GM21825 (cell line): Measurements from ENCODE around the gene FOXN1.

ENCODE experiments used
- ATAC-seq: cut with Tn5 transposase; IDR thresholded peaks from one replicate; pipeline ENCODE4 v1.9.1; 2021; ENCODE audit warnings: mild to moderate bottlenecking, moderate library complexity; ENCODE audit not compliant: unreplicated experiment

Gene FOXN1

DNA sequence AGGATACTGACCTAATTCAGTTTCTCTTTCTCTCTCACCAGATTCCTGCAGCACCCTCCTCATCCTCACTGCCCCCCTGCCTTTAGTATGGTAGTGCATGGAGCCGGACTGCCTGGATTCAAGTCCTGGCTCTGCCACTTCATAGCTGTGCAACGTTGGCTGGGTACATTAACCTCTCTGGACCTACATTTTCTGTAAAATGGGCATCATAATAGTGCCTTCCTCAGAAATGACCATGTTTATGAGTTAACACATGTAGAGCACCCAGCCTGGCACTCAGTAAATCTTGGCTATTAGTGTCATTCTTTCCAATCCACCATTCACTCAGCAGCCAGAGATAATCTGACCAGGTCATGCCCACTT lies 39.0 kb downstream of the FOXN1 start:
- ATAC-seq: no peak

DNA sequence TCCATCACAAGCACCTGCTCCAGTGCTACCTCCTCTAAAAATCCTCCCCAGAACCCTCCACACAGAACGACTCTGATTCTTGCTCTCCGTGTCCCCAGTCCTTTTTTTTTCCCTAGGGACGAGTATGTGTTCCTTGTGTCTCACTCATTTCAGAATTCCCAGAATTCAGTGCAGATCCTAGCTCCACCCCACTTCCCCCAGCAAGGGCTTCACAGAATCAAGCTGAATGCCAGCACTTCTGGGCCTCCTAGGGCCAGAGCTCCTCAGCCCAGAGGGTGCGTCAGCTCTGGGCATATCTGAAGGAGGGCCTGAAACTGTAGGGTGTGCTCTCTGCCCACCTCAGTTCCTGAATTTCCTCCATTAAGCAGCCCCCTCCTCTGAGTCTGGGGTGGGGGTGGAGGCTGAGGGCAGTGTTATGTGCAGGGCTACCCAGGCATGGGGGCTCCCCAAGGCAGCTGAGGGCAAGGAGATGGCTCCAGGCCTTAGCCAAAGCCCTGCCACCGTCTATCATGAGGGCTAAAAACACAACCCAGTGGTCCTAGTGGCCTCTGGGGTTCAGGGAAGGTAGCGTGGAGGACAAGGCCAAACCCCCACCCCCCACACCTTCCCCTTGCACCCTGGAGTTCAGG lies 39.8 kb downstream of the FOXN1 start:
- no peak for ATAC-seq

DNA sequence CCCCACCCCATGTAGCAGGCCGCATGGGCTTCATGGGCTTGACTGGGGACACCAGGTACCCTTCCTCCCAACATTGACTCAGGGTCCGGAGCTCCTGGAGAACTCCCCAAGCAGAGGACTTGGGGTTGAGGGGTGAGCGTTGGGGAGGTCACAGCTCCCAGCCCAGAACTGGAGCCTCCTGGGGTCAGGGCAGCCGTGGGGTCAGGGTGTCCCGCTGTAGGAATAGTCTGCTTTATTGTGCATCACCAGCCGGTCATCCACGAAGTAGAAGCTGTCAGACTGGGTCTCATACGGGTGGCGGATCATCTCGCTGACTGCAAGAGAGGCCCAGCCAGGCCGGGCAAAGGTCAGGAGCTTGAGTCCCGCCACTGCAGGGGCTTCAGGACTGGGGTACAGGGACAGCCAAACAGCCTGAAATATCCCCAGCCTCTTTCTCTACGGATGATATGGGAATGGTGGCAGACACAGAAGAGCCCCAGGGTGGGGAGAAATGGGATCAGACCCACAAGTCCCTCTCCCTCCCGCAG lies 41.0 kb downstream of the FOXN1 start:
- no peak for ATAC-seq

DNA sequence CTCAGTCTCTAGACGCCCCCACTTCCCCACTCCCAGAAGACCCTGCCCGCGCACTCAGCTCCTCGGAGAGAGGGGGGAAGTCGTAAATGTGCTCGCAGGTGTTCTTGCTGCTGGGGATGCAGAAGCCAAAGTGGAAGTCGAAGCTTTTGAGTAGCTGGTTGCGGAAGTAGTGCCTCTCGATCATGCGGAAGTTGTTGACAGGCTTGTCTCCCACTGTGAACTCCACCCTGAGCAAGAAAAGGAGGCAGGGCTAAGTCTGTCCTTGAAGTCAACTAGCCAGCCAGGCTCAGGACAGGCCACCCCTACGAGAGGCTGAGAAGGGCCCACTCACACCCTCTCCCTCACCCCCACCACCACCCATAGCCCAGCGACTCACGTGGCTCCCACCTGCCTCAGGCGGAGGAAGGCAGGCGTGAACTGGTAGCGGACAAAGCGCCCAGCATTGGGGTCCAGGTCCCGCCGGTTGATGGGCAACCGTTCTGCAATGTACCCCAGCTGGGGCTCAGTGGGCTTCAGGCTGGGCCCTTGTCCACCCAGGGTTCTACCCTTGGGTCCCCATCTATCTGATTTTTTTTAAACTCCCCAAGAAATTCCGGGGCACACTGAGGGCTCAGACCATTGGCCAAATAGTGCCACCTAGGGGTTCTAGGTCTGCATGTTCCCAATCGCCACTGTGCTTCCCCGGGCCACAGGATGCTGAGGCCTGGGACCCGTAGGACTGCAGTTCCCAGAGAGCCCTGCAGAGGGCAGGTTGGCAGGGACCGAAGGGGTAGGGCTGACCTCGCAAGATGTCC lies 41.7 kb downstream of the FOXN1 start:
- no peak for ATAC-seq

DNA sequence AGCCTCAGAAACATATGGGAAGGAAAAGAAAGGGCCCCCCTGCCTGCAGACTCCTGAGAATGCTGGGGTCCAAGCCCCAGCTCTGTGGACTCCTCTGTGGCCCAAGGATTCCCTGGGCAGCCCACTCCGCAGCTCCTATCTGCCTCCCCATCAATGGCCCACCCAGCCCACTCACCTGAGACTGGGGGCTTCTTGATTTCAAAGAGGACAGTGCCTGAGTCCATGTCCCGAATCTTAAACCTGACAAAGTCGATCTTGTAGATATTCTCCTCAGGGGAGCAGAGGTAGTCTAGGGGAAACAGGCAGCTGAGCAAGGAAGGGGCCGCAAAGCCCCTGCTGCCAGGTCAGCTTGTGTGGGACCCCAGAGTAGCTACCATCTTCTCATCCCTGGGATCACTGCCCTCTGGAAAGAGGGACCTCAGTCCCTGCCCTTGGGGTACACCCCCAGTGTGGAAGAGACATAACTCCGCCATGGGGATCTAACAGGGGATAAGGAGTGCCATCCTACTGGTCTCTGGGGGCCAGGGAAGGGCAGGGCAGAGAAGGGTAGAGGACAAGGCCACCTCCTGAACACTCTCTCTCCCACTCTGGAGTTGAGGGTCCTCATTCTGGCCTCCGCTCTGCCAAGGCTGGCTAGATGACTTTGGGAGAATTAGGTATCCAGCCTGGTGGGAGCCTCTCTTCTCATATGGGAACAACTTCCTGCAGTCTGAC lies 42.4 kb downstream of the FOXN1 start:
- no peak for ATAC-seq

DNA sequence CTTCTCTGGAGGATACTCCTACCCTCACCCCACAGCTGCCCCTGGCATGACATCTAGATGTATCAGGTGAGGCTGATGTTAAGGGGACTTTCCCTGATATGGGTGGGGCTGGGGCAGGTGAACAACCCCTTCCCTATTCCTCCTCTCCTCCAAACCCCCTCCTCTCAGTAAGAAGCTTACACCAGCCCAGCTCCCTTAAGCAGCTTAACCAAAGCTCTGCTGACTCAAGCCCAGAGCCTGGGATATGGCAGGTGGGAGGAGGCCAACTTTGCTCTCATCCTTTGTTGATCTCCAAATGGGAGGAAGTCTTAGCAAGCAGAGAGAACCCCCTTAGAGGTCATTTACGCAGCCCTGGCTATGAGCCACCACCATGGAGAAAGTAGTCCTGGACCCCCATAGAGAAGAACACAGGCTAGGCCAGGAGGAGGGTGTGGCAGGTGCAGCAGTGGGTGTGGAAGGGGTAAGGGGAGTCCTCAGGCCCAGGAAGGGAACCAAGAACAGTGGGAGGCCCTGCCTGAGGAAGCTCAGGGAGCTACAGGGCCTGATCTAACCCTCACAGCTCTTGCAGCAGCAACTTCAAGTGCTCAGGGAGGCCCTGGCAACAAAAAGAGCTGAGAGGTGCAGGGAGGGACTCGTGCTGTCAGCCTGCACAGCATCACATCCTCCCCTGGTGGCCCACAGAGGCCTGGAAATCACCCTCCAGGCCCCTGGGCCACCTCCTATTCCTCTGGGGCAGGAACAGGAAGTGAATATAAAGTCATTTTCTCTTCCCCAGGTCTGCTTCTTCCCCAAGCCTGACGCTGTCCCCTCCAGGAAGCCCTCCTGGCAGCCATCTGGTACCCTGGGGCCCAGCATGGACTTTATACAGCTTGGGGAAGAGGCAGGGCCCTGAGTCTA lies 43.3 kb downstream of the FOXN1 start:
- peak; percentile 44 for ATAC-seq

DNA sequence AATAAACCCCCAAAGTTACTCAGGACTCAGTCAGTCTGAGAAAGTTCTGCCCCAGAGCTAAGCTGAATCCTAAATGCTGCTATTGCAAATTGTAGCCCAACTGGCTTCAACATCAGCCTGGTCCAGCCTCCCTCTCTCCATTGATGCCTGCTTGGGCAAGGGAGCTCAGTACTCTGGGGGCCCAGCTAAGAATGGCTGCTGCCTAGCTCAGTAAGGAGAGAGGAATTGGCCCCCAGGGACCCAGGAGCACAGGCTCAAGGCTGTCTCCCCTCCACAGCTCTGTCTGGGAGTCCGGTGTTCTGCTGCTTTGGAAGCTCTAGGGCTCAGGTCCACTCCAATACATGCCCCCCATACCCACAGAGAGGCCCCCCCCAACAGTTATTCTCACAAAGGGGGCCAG lies 44.7 kb downstream of the FOXN1 start:
- ATAC-seq: no peak

DNA sequence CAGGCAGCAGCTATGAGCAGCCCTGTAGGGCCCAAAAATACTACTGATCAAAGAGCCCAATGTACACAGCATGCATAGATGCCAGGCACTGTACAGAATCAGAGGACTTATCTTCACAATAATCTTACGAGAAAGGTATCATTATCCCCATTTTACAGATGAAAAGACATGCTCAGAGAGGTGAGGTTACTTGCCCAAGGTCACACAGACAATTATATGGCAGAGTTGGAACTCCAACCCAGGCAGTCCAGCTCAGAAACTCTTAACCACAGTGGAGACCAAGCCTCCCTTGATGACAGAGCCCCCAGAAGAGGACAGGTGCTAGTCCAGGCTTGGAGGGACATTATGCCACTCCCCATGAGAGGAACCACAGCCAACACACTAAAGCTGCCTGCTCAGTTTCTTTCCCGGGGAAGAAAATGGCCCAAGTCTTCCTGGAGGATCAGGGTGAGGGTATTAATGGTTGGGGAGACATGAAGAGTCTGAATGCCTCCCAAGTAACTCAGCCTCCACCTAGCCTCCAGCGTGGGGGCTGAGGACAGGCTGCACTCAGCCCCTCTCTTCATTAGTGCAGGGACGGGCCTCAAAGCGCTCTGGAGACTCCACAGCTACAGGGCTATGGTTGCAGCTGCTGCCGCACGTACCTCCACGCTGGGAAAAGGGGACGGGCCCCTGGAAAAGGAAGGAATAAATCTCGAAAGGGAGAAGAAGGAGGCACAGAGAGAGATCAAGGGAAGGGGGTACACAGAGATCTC lies 45.5 kb downstream of the FOXN1 start:
- no peak for ATAC-seq

DNA sequence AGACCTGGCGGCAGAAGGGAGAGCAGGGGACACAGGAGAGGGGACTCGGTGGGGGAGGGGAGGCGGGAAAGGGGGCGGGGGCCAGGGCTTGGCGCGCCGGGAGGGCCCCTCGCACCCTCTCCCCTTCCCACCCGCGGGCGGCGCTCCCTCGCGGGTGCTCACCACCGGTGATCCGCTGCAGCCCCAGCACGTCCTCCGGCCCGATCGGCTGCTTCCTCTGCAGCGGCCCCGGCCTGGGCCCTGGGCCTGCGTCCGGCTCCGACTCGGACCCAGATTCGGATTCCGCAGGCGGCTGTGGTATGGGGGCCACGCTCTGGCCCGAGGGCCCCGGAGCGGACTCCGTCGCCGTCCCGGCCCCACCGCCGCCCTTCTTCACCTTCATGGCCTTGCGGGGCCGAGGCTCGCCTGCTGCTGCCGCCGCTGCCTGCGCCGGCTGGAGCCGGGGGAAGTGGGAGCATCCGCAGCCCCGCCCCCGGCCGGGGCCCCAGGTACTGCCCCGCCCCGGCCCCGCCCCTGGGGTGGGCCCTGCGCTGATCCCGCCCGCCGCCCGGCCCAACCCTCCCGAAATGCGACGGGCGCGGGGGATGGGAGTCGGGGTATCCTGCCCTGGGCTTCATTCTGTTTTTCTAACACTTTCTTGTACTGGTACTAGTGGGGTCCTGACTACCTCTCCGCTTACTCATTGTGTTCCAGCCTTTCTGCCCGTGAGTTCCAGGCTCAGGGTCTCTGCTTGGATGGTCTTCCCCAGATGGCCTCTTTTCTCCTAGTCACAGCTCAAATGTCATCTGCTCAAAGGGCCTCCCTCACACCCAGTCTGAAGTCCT lies 46.2 kb downstream of the FOXN1 start, which contains the start of gene UNC119:
Gene UNC119, minus strand, starts transcription at position 449 of the 824 bp plus-strand sequence. Its CDS starts 67 bp downstream, at position 382.
- ATAC-seq: peak; percentile 45

DNA sequence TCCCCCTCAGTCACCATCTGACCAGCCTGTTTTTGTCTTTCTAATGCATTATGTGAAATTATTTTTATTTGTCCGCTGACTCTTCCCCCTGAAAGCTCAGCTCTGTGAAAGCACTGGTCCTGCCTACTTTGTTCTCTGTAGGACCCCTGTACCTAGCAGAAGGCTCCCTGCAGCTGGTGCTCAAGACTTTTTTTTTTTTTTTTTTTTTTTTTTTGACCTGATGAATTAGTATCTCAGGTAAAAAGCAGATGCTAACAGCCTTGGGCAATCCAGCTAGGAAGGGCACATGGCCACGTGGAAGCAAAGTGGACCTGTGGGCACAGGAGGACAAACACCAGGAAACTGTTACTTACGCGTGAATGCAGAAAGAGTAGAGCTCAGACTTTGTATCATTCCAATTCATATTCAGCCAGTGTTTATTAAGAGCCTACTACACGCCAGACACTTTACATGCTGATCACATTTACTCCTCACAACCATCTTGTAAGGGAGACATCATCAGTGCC lies 46.9 kb downstream of the FOXN1 start:
- ATAC-seq: no peak

DNA sequence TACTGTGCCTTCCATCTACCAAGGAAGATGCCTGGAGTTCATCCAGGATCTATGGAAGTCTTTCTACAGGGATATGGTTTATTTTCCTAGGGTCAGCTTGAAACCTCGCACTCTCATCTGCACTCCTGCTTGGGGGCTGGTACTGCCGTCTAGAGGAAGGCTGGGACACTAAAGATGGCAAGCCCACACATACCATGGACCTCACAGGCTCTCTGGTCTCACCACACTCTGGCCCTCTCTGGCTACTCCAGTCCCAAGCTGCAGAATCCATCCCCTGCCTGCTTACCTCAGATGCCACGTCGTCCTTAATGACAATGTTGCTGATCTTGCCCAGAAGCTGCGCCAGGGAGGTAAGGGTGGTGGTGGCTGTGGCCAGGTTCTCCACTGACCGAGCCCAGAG lies 48.4 kb downstream of the FOXN1 start:
- no peak for ATAC-seq

DNA sequence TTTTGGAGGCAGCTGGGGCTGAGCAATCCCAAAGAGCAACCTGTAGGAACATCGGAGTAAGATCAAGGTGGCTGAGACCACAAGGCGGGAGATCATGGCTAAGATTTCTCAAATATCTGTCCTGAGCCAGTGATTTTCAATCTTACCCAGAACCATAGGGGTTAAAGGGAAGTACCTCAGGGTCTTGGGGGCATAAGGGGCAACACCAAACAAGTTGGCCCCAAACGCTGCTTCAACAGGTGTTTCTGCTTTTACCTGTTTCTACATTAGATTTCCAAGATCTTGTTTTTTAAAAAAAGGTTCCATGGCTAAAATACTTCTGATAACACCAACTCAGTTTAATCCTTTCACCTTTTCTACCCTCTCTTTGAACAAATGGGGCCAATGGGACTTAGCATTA lies 48.9 kb downstream of the FOXN1 start:
- ATAC-seq: no peak

DNA sequence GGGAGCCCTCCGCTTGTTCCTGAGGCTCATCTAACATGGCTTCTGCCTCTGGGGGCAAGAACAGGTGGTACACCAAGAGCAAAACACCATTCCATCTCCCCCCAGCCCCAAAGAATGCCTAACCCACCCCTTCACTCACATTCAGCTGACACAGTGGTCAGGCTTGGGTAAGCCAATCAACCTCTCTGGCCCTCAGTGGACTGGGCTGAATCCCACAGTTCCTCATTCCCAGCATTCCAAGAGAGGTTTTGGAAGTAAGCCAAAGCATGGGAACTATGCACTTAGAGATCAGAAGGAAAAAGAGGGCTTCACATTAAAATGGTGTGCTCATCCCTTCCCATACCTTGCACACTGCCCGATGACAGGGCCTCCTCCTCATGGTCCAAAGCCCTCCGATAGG lies 57.3 kb downstream of the FOXN1 start:
- no peak for ATAC-seq

DNA sequence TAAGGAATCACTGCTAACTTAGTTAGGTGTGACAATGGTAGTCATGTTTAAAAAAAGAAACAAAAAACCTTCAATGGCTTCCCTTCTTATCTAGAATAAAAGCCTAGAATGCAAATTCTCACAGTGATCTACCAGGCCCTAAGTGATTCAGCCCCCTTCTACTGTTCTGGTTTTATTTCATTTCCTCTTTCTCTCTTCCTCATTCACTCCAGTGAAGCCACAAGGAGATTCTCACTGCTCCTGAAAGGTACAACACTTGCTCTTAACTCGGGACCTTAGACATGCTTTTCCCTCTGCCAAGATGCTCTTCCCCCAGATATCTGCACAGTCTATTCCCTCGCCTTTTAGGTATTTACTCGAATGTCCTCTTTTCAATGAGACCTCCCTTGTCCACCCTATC lies 61.5 kb downstream of the FOXN1 start:
- ATAC-seq: no peak

DNA sequence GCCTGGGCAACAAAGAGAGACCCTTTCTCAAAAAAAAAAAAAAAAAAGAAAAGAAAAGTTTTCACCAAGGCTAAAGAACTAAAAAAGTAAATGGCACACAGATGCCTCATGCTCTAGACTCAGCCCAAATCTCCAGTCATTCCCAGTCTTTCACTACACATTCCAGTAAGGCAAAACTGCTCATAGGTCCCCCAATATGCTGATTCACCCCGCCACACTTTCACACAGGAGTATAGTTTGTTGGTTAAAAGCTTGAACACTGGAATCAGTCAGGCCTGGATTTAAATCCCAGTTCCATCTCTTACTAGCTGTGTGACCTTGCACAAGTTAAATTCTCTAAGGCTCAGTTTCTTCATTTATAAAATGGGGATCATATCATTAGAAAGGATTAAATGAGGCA lies 63.3 kb downstream of the FOXN1 start:
- no peak for ATAC-seq

DNA sequence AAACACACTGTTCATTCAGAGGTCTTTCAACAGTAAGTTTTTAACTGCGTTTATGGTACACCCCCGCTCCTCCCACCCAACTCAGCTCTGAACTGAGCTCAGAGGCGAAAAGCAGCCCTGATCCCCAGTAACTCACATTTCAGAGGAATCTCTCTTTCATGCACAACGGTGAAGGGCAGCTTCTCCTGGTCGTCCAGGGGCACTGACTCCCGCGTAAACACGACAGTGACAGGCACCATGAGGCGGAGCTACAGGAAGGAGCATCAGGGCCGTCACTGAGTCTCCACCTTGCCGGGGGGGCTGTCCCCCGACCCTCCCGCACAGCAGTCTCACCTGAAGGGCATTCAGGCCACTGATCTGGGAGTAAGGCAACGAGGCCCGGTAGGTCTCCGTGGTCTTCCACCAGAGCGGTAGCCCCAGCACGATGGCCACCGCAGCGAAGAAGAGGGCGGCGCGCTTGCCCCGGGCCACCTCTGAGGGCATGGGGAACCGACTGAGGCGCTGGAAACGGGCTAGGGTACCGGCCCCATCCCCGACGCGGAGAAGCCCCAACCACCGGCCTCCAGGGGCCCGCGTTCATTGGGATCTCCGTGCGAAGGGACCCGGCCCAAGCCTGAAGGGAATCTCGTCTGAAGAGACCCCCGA lies 64.7 kb downstream of the FOXN1 start:
- ATAC-seq: peak; percentile 31

DNA sequence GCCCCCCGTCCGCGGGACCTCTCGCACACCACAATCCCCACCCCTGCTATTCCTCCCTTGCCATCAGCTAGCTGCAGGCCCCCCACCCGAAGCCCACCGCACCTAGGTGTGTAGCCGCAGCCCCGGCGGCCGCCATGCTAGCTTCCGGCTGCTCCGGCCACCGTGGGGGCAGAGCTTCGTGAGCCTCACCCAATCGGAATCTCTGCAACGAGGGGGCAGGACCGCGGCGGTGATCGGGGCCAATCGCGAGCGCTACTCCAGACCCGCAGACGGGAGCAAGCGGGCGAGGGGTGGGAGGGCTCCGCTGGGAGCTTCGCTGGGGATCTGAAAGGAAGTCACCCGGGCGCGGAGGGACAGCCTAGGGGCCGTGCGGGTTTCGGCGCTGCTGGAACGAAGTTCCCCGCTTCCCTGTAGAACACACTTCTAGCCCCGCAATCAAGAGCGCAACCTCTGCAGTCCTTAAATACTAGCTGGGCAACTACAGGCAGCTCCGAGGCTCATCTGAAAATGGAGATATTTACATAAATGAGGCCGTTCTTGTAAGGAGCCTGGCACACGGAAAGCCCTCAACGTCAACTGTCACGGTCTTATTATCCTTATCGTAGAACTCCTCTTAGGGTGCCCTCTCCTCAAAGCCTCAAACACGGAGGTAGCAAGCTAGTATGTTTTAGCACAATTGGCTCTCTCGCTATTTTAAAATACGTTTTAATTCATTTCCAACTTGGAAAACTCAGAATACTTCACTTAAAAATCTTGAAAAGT lies 65.4 kb downstream of the FOXN1 start, which contains the start of gene PIGS:
Gene PIGS, minus strand, starts transcription at position 164 of the 762 bp plus-strand sequence. Its CDS starts 28 bp downstream, at position 136.
- ATAC-seq: peak; percentile 71
